MM.1S (cell line): ENCODE data around the gene OR2B6.

Experiments used
- DNase-seq: peaks from one replicate; pipeline ENCODE4 v3.0.0-alpha.2; 2015
- H2AFZ ChIP-seq: fragments of 300-600 bp; sonication (generic); 2 replicates; pipeline ENCODE4 v1.6.0; 2016; ENCODE audit warnings: antibody characterized with exemption, low read length
- H3F3A ChIP-seq: fragments of 300-600 bp; sonication (generic); 2 replicates; pipeline ENCODE4 v1.6.1; 2016; ENCODE audit warnings: mild to moderate bottlenecking, antibody characterized with exemption, low read length, moderate library complexity, mixed read lengths; ENCODE audit not compliant: insufficient read depth
- H3K27ac ChIP-seq: fragments of 300-600 bp; sonication (generic); 2 replicates; pipeline ENCODE4 v1.5.1; 2016; ENCODE audit warnings: mild to moderate bottlenecking, low read length
- H3K27me3 ChIP-seq: fragments of 300-600 bp; sonication (generic); replicated peaks from 2 replicates; pipeline ENCODE4 v1.6.0; 2016; ENCODE audit warnings: low read length; ENCODE audit not compliant: insufficient read depth
- H3K36me3 ChIP-seq: fragments of 300-600 bp; sonication (generic); replicated peaks from 2 replicates; pipeline ENCODE4 v1.6.1; 2016; ENCODE audit warnings: mild to moderate bottlenecking, low read length, mixed read lengths; ENCODE audit not compliant: insufficient read depth
- H3K4me1 ChIP-seq: fragments of 300-600 bp; sonication (generic); 2 replicates; pipeline ENCODE4 v1.6.1; 2016; ENCODE audit warnings: low read length, mixed read lengths
- H3K4me2 ChIP-seq: fragments of 300-600 bp; sonication (generic); 2 replicates; pipeline ENCODE4 v1.6.0; 2016; ENCODE audit warnings: low read depth, low read length
- H3K4me3 ChIP-seq: fragments of 300-600 bp; sonication (generic); 2 replicates; pipeline ENCODE4 v1.5.1; 2016; ENCODE audit warnings: low read length, mixed read lengths
- H3K79me2 ChIP-seq: fragments of 300-600 bp; sonication (generic); 2 replicates; pipeline ENCODE4 v1.6.1; 2016; ENCODE audit warnings: mixed run types, low read length, mixed read lengths
- H3K9ac ChIP-seq: fragments of 300-600 bp; sonication (generic); 2 replicates; pipeline ENCODE4 v1.6.1; 2016; ENCODE audit warnings: low read length, mixed read lengths
- H3K9me2 ChIP-seq: fragments of 300-600 bp; sonication (generic); replicated peaks from 2 replicates; pipeline ENCODE4 v1.6.1; 2016; ENCODE audit warnings: mild to moderate bottlenecking, low read length, mixed read lengths; ENCODE audit not compliant: insufficient read depth
- H3K9me3 ChIP-seq: fragments of 300-600 bp; sonication (generic); replicated peaks from 2 replicates; pipeline ENCODE4 v1.6.1; 2016; ENCODE audit warnings: mild to moderate bottlenecking, low read length, mixed read lengths; ENCODE audit not compliant: insufficient read depth
- H4K20me1 ChIP-seq: fragments of 300-600 bp; sonication (generic); 2 replicates; pipeline ENCODE4 v1.6.1; 2016; ENCODE audit warnings: mild to moderate bottlenecking, low read length, moderate library complexity, mixed read lengths; ENCODE audit not compliant: insufficient read depth
- CTCF ChIP-seq: fragments of 300-600 bp; sonication (generic); IDR thresholded peaks from 2 replicates; pipeline ENCODE4 v1.5.1; 2016; ENCODE audit warnings: antibody characterized with exemption, low read length, mixed read lengths
- EZH2 ChIP-seq: fragments of 300-600 bp; sonication (generic); optimal IDR thresholded peaks from 2 replicates; pipeline ENCODE3; 2017; ENCODE audit warnings: low read depth, mild to moderate bottlenecking, antibody characterized with exemption, low read length, mixed read lengths
- EZH2phosphoT487 ChIP-seq: fragments of 300-600 bp; sonication (generic); IDR thresholded peaks from 2 replicates; pipeline ENCODE4 v1.6.1; 2018; ENCODE audit warnings: antibody characterized with exemption, low read length

OR2B6 gene

GRCh38 chr6:27957516-27957915, 475 bp downstream of the OR2B6 start:
- TF ChIP-seq EZH2phosphoT487 = no peak
- TF ChIP-seq EZH2 = no peak
- no peak for TF ChIP-seq CTCF
- Histone ChIP-seq H3K4me1 (no peaks in the 10 kb centered on the region), H3K9me2 (no peaks in the 10 kb centered on the region), H3F3A (no peaks in the 10 kb centered on the region), H3K27me3 (no peaks in the 10 kb centered on the region), H3K27ac (no peak overlapping the region), H3K79me2 (no peaks in the 10 kb centered on the region), H4K20me1 (no peaks in the 10 kb centered on the region), H2AFZ (no peak overlapping the region), H3K9ac (no peak overlapping the region), H3K4me3 (no peak overlapping the region), H3K36me3 (no peaks in the 10 kb centered on the region), H3K4me2 (no peak overlapping the region), H3K9me3 (no peaks in the 10 kb centered on the region)
- DNase-seq = no peak

- H4K20me1 ChIP-seq = no peaks in the 10 kb centered on the region
- H3K4me3 ChIP-seq = no peak overlapping the region
- H3K9me2 ChIP-seq = no peaks in the 10 kb centered on the region
- no peaks in the 10 kb centered on the region for H3K27me3 ChIP-seq
- no peaks in the 10 kb centered on the region for H3K9me3 ChIP-seq
- H2AFZ ChIP-seq = no peak overlapping the region
- H3K9ac ChIP-seq = no peak overlapping the region
- no peak overlapping the region for H3K27ac ChIP-seq
- no peaks in the 10 kb centered on the region for H3K4me1 ChIP-seq
- DNase-seq = no peak
- H3K36me3 ChIP-seq = no peaks in the 10 kb centered on the region
- no peak for TF ChIP-seq CTCF
- no peak for TF ChIP-seq EZH2phosphoT487
- no peak for TF ChIP-seq EZH2
- H3K4me2 ChIP-seq = no peak overlapping the region
- H3K79me2 ChIP-seq = no peaks in the 10 kb centered on the region
- H3F3A ChIP-seq = no peaks in the 10 kb centered on the region
Measured at GRCh38 chr6:27962506-27962905, 5.5 kb downstream of the OR2B6 start.

GRCh38 chr6:27966044-27966443, 9.0 kb downstream of the OR2B6 start:
- TF ChIP-seq EZH2phosphoT487 (no peak), CTCF (no peak), EZH2 (no peak)
- Histone ChIP-seq H3F3A (no peaks in the 10 kb centered on the region), H3K27ac (no peak overlapping the region), H3K79me2 (no peaks in the 10 kb centered on the region), H3K36me3 (no peaks in the 10 kb centered on the region), H2AFZ (no peak overlapping the region), H3K9me2 (no peaks in the 10 kb centered on the region), H3K27me3 (no peaks in the 10 kb centered on the region), H3K9ac (no peak overlapping the region), H3K9me3 (no peaks in the 10 kb centered on the region), H4K20me1 (no peaks in the 10 kb centered on the region), H3K4me2 (no peak overlapping the region), H3K4me3 (no peak overlapping the region), H3K4me1 (no peaks in the 10 kb centered on the region)
- DNase-seq = no peak
